Activated CD8-positive, alpha-beta memory T cell treated with anti-CD3 and anti-CD28 coated beads, Interleukin-2, amount 50 U/mL, for 4 hours (primary cell): ENCODE results near the gene TSFM.
"Not testable (repeated sequence)": the region's sequence is repeated elsewhere in the genome, so short reads cannot be mapped to it uniquely, and the experiment has no call there.

Experiments used
- DNase-seq: peaks from one replicate; pipeline ENCODE4 v3.0.0-alpha.2; 2020

TSFM gene

DNA sequence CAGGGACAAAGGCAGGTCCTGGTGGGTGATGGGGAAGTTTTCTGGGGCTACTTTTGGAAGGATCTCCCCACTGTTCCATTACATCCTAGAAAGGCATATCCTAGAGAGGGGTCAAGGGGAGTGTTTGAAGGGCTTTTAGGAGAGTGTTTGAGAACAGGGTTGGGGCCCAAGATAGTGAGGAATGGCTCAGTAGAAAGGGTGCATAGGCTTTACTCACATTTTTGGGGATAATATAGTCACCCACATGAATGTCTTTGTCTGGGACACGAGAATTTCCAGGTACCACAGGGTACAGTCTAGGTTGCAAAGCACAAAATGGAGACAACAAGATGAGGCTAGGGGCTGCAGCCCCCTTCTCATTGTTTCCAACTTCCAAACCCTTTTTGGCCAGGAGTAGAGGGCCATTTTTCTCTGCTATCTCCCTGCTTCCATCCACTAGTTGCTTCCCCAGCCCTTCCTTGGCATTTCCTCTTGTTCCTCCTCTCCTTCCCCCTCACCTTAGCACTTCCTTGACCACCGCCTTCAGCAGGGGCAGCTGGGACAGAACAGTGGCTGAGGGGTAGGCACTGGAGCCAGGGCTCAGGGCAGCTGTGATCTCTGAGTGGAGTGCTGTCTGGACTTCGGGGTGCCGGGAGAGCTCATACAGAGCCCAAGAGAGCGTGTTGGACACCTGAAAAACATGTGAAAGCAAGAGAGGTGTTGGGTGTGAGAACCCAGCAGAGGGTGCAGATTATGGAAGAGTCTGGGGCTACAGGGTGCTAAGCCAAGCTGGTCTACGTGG lies 18.5 kb upstream of the TSFM start:
- DNase-seq = no peak

- no peak for DNase-seq
Observed at GRCh38 chr12:57764662-57765002, 18.0 kb upstream of the TSFM start.

DNA sequence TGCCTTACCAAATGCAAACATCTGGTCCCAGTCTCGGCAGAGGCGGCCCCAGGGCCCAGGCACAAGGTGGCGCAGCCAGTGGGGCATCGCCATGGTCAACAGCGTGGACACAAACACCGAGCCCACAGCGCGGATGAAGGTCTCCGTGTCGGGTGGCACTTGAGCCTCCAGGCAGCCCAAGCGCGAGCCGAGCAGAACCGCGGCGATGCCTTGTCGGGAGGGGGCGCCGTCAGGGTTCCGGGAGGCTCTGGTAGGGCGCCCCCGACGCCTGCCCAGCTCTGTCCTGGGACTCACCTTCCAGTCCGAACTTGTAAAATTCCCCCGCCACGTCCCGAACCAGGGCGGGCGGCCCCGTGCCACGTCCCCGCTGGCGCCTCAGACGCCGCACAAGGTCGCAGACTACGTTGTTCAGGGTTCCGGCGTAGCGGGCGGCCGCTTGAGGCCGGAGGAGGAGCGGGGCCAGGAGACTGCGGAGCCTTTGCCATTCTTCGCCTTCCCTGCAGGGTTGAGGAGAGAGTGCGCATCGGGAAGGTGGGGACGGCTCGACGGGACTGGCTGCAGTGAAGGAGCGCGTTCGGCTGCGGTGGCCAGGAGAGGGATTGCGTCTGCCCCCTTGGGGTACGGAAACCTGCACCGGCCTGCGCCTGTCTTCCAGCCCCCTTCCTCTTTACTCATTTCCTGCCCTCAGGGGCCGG lies 17.4 kb upstream of the TSFM start:
- DNase-seq = peak; percentile 67

DNA sequence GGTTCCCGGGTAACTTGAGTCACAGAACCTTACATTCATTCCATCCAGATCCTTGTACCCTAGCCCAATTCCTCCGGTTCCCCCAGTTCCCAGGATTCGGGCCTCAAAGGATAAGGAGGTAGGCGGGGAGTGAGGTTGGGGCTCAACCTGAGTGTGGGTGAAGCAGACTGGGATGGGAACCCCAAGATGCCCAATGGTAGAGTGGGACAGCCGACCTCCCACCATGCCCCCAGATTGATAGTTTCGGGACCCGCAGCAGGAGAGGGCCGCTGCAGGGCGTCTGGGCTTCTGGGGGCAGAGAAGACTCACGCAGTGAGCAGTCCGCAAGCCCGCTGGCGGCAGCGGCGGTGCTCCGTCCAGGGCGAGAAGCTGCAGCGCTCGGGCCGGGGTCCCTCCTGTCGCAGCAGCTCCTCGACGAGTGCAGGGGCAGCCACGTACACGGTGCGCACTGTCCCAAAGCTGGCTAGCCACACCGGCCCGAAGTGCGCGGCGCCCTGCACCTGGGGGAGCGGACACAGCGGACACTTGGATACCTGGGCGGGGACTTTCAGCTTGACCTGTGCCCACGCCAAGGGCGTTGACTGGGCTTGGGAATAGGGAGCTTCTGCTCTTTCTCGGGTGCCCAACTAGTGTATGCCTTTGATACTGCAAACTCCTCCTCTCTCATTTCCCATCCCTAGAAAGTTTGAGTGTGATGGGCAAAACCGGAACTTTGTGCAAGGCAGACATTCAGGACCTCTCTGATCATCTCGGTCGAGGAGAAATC lies 16.7 kb upstream of the TSFM start:
- DNase-seq = no peak

DNA sequence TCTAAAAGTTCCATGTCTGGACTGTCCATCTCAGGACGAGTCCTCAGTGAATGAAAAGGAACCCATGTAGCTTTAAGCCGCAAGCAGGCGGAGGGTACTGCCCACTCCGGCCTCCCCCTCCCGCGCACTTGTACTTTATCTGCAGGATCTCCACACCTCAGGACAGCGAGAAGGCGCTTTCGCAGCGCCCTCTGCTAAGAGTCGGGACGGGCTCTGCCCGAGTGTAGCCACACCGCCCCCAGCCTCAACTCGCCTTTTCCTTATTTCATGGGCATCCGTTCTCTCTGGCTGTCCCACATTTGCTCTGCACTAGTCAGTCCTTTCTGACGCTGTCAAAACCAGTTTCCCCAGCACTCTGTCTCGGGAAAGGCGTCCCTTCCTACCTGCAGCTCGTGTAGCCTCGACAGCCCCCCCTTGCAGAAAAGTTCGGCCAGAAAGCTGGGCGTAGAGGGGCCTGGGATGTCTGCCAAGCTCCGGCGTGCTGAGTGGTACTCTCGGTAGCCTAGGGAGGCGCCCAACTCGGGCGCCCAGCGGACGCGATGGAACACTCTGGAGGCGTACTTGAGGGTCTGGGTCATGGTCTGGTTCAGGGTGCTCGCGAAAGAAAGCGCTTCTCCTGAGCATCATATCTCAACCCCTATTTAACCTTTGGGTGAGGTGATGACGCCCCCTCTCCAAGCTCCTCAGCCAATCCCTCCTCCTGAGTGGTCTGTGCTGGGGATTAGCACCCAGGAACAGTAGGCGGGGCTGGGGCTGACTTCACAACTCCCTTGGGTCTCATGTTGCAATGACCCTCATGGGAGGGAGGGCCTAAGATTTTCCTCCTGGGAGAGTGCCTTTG lies 15.9 kb upstream of the TSFM start, which contains the start of gene CYP27B1:
Gene CYP27B1, minus strand, starts transcription at position 615 of the 841 bp plus-strand sequence. Its CDS starts 37 bp downstream, at position 578.
- DNase-seq = no peak

GRCh38 chr12:57767305-57767698 lies 15.3 kb upstream of the TSFM start:
- no peak for DNase-seq

- no peak for DNase-seq
Observed at GRCh38 chr12:57767876-57768275, 14.7 kb upstream of the TSFM start.

DNA sequence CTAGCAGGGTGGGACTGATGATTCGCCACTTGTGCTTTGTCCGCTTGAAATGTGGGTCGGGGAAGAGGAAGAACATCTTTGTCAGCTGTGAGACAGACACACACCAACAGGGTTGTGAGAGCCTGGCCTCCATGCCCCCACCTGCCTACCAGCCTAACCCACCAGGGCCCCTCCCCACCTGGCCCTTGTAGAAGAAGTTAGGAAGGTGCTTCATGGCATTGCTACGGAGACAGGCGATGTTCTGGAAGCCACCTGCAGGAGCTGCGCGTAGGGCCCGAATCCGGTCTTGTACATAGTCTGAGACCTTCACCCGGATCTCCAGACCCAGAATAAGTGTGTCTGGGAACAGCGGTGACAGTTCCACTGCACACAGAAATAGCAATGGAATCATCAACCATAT lies 13.0 kb upstream of the TSFM start:
- no peak for DNase-seq

- DNase-seq = no peak
Observed at GRCh38 chr12:57770734-57771133, 11.9 kb upstream of the TSFM start.

DNA sequence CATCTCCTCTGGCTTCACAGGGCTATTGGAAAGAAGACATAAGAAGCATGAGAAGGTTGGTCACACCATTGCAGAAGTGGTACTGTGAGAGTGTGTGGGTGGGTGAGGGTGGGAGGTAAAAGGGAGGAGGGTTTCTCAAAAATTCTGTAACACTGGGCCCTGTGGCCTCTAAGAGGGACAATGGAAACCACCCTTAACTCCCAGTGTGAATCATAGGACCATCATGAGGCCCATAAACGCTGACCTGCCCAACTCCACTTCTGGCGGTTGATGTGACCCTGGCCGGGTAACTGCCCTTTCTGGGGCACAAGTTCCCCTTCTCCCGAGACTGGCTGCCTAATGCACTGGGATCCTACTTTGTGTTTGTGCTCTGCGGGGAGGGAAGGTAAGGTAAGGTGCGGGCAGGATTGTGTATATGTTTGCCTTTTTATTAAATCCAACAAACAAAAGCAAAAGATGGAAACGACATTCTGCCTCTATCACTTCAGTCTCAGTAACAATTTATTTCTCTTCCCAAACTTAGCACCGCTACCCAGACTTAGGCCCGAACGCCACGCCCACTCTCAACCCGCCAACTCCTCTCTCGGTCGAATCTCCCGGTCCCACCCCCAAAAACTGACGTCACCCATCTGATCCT lies 11.2 kb upstream of the TSFM start:
- peak; percentile 90 for DNase-seq

GRCh38 chr12:57771873-57772428 lies 10.6 kb upstream of the TSFM start, which contains the start of gene METTL1:
TSS of gene METTL1 (minus strand) at chr12:57772105. CDS start at chr12:57772083, 22 bp downstream.
- peak; percentile 93 for DNase-seq

DNA sequence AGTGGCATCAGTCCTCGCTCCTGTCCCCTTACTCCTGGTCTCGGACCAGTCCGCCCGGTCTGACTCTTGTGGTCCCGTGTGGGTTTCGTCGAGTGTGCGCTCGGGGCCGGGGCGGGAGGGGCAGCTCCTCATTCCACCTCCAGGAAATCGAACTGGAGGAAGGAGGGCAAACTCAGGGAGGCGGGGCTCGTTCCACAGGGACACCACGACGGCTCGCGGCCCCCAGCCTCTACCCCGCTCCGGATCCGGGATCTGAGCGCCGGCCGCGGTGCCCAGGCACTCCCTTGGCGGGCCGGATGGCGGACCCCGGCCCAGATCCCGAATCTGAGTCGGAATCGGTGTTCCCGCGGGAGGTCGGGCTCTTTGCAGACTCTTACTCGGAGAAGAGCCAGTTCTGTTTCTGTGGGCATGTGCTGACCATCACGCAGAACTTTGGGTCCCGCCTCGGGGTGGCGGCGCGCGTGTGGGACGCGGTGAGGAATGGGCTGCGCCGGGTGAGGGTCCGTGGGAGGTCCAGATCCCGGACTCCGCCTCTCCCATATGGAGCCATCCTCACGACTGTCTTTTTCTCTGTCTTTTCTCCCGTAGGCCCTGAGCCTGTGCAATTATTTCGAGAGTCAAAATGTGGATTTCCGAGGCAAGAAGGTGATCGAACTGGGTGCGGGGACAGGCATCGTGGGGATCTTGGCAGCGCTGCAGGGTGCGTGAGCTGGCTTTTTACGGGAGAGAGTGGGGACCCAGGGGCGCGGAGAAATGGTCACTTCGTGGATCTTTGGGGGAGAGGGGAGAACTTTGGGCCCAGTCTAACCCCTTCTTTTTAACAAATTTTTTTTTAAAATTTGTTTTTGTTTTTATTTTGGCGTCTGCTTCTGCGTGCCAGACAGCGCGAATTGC lies 9.9 kb upstream of the TSFM start, which contains the start of gene EEF1AKMT3:
Gene EEF1AKMT3, plus strand, starts transcription at position 186 of the 894 bp plus-strand sequence. Its CDS starts 111 bp downstream, at position 297.
- no peak for DNase-seq

DNA sequence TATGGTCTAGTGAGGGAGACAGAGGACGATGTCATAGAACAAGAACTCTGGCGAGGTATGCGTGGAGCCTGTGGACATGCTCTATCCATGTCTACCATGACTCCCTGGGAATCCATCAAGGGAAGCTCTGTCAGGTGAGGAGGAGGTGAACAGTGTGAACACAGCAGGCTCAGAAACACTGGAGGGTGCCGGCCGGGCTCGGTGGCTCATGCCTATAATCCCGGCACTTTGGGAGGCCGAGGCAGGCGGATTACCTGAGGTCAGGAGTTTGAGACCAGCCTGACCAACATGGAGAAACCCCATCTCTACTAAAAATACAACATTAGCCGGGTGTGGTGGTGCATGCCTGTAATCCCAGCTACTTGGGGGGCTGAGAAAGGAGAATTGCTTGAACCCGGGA lies 8.0 kb upstream of the TSFM start:
- not testable (repeated sequence) for DNase-seq

- DNase-seq = no peak
Observed at GRCh38 chr12:57775044-57775443, 7.5 kb upstream of the TSFM start.

- no peak for DNase-seq
Observed at GRCh38 chr12:57775563-57776246, 6.9 kb upstream of the TSFM start.

- DNase-seq = no peak
Observed at GRCh38 chr12:57776247-57776587, 6.4 kb upstream of the TSFM start.

DNA sequence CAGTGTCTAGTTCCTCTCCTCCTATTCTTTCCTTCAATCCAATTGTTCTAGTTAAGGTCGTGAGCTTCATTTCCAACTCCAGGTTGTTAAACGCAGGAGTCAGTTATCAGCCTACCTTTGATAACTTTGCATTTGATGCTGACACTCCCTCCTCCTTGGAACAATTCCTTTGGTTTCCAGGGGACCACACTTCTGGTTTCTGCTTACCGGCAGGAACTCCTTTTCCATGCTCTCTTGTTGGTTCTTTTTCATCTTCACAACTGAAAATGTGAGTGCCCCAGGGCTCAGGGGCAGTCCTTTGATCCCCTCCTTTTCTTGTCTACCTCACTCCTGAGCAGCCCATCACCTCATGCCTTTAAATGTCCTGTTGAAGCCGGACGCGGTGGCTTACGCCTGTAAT lies 5.2 kb upstream of the TSFM start:
- no peak for DNase-seq

DNA sequence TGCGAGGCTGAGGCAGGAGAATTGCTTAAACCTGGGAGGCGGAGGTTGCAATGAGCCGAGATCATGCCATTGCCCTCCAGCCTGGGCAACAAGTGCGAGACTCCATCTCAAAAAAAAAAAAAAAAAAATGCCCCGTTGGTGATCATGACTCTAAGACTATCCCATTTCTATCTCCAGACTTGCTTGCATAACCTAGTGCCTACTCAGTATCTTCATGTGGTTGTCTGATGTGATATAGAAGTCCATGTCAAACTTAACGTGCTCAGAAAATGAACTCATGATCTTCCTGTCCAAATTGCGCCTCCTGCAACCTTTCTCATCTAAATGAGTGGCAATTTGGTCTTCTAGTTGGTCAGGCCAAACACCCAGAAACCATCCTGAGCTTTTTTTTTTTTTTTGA lies 4.7 kb upstream of the TSFM start:
- no peak for DNase-seq

DNA sequence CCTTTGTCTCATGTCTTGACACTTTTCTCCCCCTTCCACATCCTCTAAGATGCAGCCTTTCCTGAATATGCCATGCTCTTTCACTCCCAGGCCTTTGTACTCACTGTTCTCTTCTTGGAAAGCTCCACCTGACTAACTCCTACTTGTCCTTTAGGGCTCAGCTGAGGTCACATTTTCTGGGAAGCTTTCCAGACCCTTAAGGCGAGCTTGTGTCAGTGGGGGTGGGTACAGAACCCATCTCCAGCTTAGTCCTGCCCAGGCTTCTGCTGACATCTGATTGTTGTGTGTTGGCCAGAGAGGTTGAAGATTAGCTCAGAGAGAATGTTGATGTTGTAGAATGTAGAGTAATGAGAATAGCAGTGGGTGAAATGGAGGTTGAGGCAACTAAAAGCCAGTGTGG lies 2.9 kb upstream of the TSFM start:
- DNase-seq = no peak

- no peak for DNase-seq
Observed at GRCh38 chr12:57780284-57780897, 2.2 kb upstream of the TSFM start.
